K562 (cell line): ENCODE measurements around the gene ZNF319. TPM values are rescaled to one million over a fixed set of nuclear protein-coding genes. Genes with fewer than 3 reads are reported as not detected.

Experiments
- ATAC-seq: fragments of 200-7000 bp; cut with Tn5 transposase; 3 replicates; pipeline ENCODE4 v1.9.1; 2020; ENCODE audit warnings: moderate library complexity
- BruUV-seq: library from RNA; stranded (reverse); fragments of 400-500 nt; replicated peaks from 2 replicates; lab custom pipeline; 2021; lab: Mats Ljungman, UMichigan
- CTCF ChIA-PET: fragments of 300-600 bp; formaldehyde crosslinking; extraction: SDS; loops from one replicate; lab custom pipeline; 2021; ENCODE audit warnings: low intra/inter-chr PET ratio; lab: Yijun Ruan, JAX
- POLR2A ChIA-PET: fragments of 300-600, 350-650 bp; sonication (Branson Sonifier 250); formaldehyde crosslinking; extraction: SDS; loops from one replicate; lab custom pipeline; 2021; ENCODE audit warnings: antibody characterized with exemption, inconsistent platforms; lab: Yijun Ruan, JAX
- DNase-seq, 4 experiments: peaks; one replicate each; pipeline versions ENCODE4 v3.0.0 to v3.0.0-alpha.2; 2011 to 2018; ENCODE audit warnings: low spot score in 3 of 4, mixed read lengths in 3 of 4; ENCODE audit errors: extremely low read depth in 1 of 4
- FAIRE-seq: peaks from 2 replicates; lab custom pipeline; 2011; peaks lifted over from hg19 to GRCh38; lab: Jason Lieb, UNC
- H2AFZ ChIP-seq: 2 replicates; pipeline ENCODE4 v1.6.0; 2011; ENCODE audit warnings: low read depth, low read length, control low read depth, inconsistent platforms
- H3K27ac ChIP-seq: fragments of 200-600 bp; 3 replicates; pipeline ENCODE4 v1.8.0; 2011; ENCODE audit warnings: low read depth, mild to moderate bottlenecking, control low read depth, inconsistent platforms, low read length, moderate library complexity, mixed read lengths; ENCODE audit errors: extremely low read depth
- H3K27me3 ChIP-seq, 2 experiments: fragments of 300-600 bp in 1 of 2; 2 replicates in 1 of 2; 3 replicates in 1 of 2; pipeline versions ENCODE4 v1.6.0 to v1.8.0; 2011; ENCODE audit warnings: inconsistent platforms in 2 of 2, low read length in 2 of 2, mild to moderate bottlenecking in 1 of 2, mixed read lengths in 1 of 2, moderate library complexity in 1 of 2; ENCODE audit not compliant: control insufficient read depth in 2 of 2, insufficient read depth in 2 of 2
- H3K36me3 ChIP-seq: fragments of 300-600 bp; 3 replicates; pipeline ENCODE4 v1.8.0; 2011; ENCODE audit warnings: mild to moderate bottlenecking, low read length, inconsistent platforms; ENCODE audit not compliant: control insufficient read depth, insufficient read depth
- H3K4me1 ChIP-seq, 2 experiments: fragments of 200-600 bp in 1 of 2; replicated peaks in 1 of 2; 2 replicates in 1 of 2; 3 replicates in 1 of 2; pipeline versions ENCODE4 v1.5.1 to v1.8.0; 2011; ENCODE audit warnings: inconsistent platforms in 2 of 2, low read length in 2 of 2, mild to moderate bottlenecking in 1 of 2, mixed read lengths in 1 of 2, moderate library complexity in 1 of 2; ENCODE audit not compliant: control insufficient read depth in 2 of 2, insufficient read depth in 2 of 2
- H3K4me2 ChIP-seq: 2 replicates; pipeline ENCODE4 v1.6.1; 2011; ENCODE audit warnings: low read length, control low read depth, inconsistent platforms, mixed read lengths; ENCODE audit not compliant: insufficient read depth
- H3K4me3 ChIP-seq: fragments of 200-600 bp; sonication (generic), shearing (Covaris generic); 2 replicates; pipeline ENCODE4 v1.5.1; 2016; ENCODE audit warnings: control low read depth, inconsistent platforms
- H3K79me2 ChIP-seq: fragments of 200-600 bp; 3 replicates; pipeline ENCODE4 v1.8.0; 2011; ENCODE audit warnings: low read length, inconsistent platforms; ENCODE audit not compliant: control insufficient read depth, insufficient read depth
- H3K9ac ChIP-seq, 2 experiments: 2 replicates each; pipeline versions ENCODE4 v1.6.0 to v1.6.1; 2011; ENCODE audit warnings: low read depth in 2 of 2, low read length in 2 of 2, control low read depth in 1 of 2, inconsistent platforms in 1 of 2, mild to moderate bottlenecking in 1 of 2, mixed read lengths in 1 of 2; ENCODE audit not compliant: insufficient read depth in 1 of 2
- H3K9me1 ChIP-seq: one replicate; pipeline ENCODE4 v1.6.0; 2011; ENCODE audit warnings: inconsistent platforms, mild to moderate bottlenecking, low read length, moderate library complexity; ENCODE audit not compliant: control insufficient read depth, insufficient read depth
- H3K9me3 ChIP-seq: replicated peaks from 2 replicates; pipeline ENCODE4 v1.5.1; 2011; ENCODE audit warnings: low read depth, low read length, inconsistent platforms; ENCODE audit not compliant: control insufficient read depth, insufficient read depth
- H4K20me1 ChIP-seq: replicated peaks from 2 replicates; pipeline ENCODE4 v1.6.1; 2011; ENCODE audit warnings: low read length, inconsistent platforms, mixed read lengths; ENCODE audit not compliant: control insufficient read depth, insufficient read depth
- CBFB ChIP-seq: sonication (generic); formaldehyde crosslinking; IDR thresholded peaks from 2 replicates; pipeline ENCODE4 v1.4.0; 2020; ENCODE audit warnings: mild to moderate bottlenecking, missing genetic modification reagents
- FOXP1 ChIP-seq: sonication (generic); formaldehyde crosslinking; IDR thresholded peaks from 2 replicates; pipeline ENCODE4 v1.8.0; 2022; ENCODE audit warnings: mild to moderate bottlenecking, missing genetic modification reagents
- MAFF ChIP-seq: IDR thresholded peaks from 2 replicates; pipeline ENCODE4 v1.6.1; 2012; ENCODE audit warnings: low read length, improper control_type of control experiment
- NFXL1 ChIP-seq: fragments of 450-650 bp; formaldehyde crosslinking; IDR thresholded peaks from 2 replicates; pipeline ENCODE4 v1.4.0; 2021; ENCODE audit warnings: mild to moderate bottlenecking
- PRPF4 ChIP-seq: fragments of 200-400 bp; formaldehyde crosslinking; IDR thresholded peaks from one replicate; pipeline ENCODE4 v1.6.1; 2017; ENCODE audit warnings: low read length, low read depth, mild to moderate bottlenecking; ENCODE audit not compliant: insufficient read depth, poor library complexity, severe bottlenecking
- RBM25 ChIP-seq: fragments of 200-400 bp; formaldehyde crosslinking; IDR thresholded peaks from 2 replicates; pipeline ENCODE4 v1.6.1; 2018; ENCODE audit warnings: low read length, low read depth, moderate library complexity; ENCODE audit not compliant: severe bottlenecking
- RCOR1 ChIP-seq, 2 experiments: IDR thresholded peaks; 2 replicates each; pipeline ENCODE4 v1.6.1; 2012; ENCODE audit warnings: low read depth in 2 of 2, low read length in 2 of 2, borderline replicate concordance in 1 of 2, improper control_type of control experiment in 1 of 2
- SRSF3 ChIP-seq: fragments of 200-400 bp; formaldehyde crosslinking; IDR thresholded peaks from 2 replicates; pipeline ENCODE4 v1.6.1; 2016; ENCODE audit warnings: mild to moderate bottlenecking, low read length, moderate library complexity; ENCODE audit not compliant: insufficient read depth
- TAF7 ChIP-seq: fragments of 450-650 bp; IDR thresholded peaks from 2 replicates; pipeline ENCODE4 v1.6.1; 2016; ENCODE audit warnings: missing genetic modification characterization, missing compliant biosample characterization
- ZBTB7A ChIP-seq: IDR thresholded peaks from 2 replicates; pipeline ENCODE4 v1.6.1; 2011; ENCODE audit warnings: low read depth, mild to moderate bottlenecking, low read length, moderate library complexity, borderline replicate concordance; ENCODE audit not compliant: control insufficient read depth
- ZFP30 ChIP-seq: fragments of 250-450 bp; sonication (Bioruptor Pico); IDR thresholded peaks from 2 replicates; pipeline ENCODE4 v1.8.0; 2022; ENCODE audit warnings: moderate library complexity, mild to moderate bottlenecking, inconsistent platforms, borderline replicate concordance
- ZKSCAN1 ChIP-seq: fragments of 150-350 bp; IDR thresholded peaks from 2 replicates; pipeline ENCODE4 v1.6.1; 2016; ENCODE audit warnings: low read depth, low read length
- ZNF785 ChIP-seq: fragments of 250-450 bp; sonication (Bioruptor Pico); IDR thresholded peaks from 2 replicates; pipeline ENCODE4 v1.4.0; 2020; ENCODE audit warnings: mild to moderate bottlenecking
- WGBS: fragments of 100-300 bp; shearing (Covaris generic); methylation state at CpG from one replicate; pipeline ENCODE4 v1.1.6; 2016; ENCODE audit warnings: low coverage, mixed read lengths; ENCODE audit not compliant: insufficient coverage; ENCODE audit errors: missing lambda C conversion rate; 5-methylcytosine and 5-hydroxymethylcytosine counted together
- in situ Hi-C: fragments of 300-500 bp; cut with MboI; formaldehyde crosslinking; loops from 4 replicates; pipeline ENCODE4 v1.15.0; 2018; ENCODE audit warnings: inconsistent platforms, mixed read lengths
- intact Hi-C: fragments of 100-400 bp; cut with micrococcal nuclease; formaldehyde crosslinking; loops from 2 replicates; pipeline ENCODE4 v1.14.2; 2022
- polyA plus RNA-seq, 8 experiments: library from polyadenylated mRNA; depleted of rRNA in 4 of 8; stranded (reverse) in 5 of 8; unstranded in 3 of 8; fragments of >200 nt; fragmentation: Nextera tagmentation in 2 of 8; fragmentation: Illumina TruSeq in 1 of 8; extraction: Ambion mirVana in 2 of 8; extraction: Trizol in 1 of 8; gene quantifications; 2 replicates each; pipeline versions ENCODE4 v1.2.1 to v1.2.3, GENCODE V29; 2011 to 2014; ENCODE audit warnings: inconsistent platforms in 1 of 8, missing spikeins in 1 of 8
- total RNA-seq, 7 experiments: library from RNA; depleted of rRNA in 6 of 7; stranded (reverse); fragments of >200 nt in 6 of 7; fragmentation: Illumina TruSeq in 2 of 7; extraction: Trizol in 2 of 7; gene quantifications; 2 replicates each; pipeline versions ENCODE4 v1.2.1 to v1.2.3, GENCODE V29; 2011 to 2021; ENCODE audit warnings: low replicate concordance in 1 of 7
- TF ChIP-seq, protein P1 (sequence below): IDR thresholded peaks from 2 replicates; pipeline ENCODE4 v1.6.1; 2014; ENCODE audit warnings: antibody characterized with exemption
- TF ChIP-seq, protein P2 (sequence below): fragments of 250-450 bp; sonication (Bioruptor Pico); IDR thresholded peaks from 2 replicates; pipeline ENCODE4 v1.8.0; 2022; ENCODE audit warnings: inconsistent platforms
- TF ChIP-seq, protein P3 (sequence below): fragments of 450-650 bp; IDR thresholded peaks from one replicate; pipeline ENCODE4 v1.6.1; 2018; ENCODE audit warnings: mild to moderate bottlenecking, moderate library complexity; ENCODE audit not compliant: partially characterized antibody

The ZNF319 gene
- total and polyA plus RNA-seq, 9 of the 15 experiments (the other 6 are each of a cell fraction or from before 2014, with no cell fraction given): 0.20 to 5.7 (median 1.4) TPM

DNA sequence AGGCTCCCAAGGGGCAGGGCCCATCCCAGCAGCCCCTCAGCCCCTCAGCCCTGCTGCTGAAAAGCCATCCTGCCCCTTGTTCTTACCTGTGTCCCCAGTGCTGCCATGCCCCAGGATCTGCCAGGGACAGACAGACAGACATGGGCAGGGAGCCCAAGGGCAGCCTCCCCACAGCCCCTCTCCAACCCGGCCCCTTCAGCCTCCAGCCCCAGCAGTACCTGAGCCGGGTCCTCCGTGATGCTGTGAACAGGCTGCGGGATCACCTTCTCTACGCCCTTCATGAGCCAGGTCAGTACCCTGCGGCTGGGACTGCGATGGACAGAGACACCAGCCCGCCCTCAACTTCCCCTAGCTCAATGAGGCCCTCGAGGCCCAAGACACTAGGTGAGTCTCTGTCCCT is 37.7 kb downstream of the ZNF319 start:
- Histone ChIP-seq H3K4me1 (peaks cover 0 to 17% of the 10 kb centered on the region in 2 experiments; a peak in 3 of 5 replicates), H3K27ac (no peak overlapping the region), H2AFZ (no peak overlapping the region), H3K36me3 (no peaks in the 10 kb centered on the region), H3K4me2 (no peak overlapping the region), H4K20me1 (no peaks in the 10 kb centered on the region), H3K9me1 (no peaks in the 10 kb centered on the region), H3K27me3 (no peaks in the 10 kb centered on the region; a peak in 1 of 5 replicates), H3K4me3 (no peak overlapping the region), H3K9ac (0 out of 4 replicates have a peak overlapping the region, but pooled peaks of 1 of the 2 experiments have one; percentile 33), H3K9me3 (no peaks in the 10 kb centered on the region; the same call in 1 of the 2 replicates), H3K79me2 (no peaks in the 10 kb centered on the region)
- no peak for FAIRE-seq
- in situ Hi-C loops: no loop called here
- CTCF ChIA-PET: no interaction called here
- POLR2A ChIA-PET: interaction anchor here (1.0 kb wide), 1 partner anchor 15 kb away, joined by 3 read pairs; no protein-coding TSS in a partner anchor
- no peak for DNase-seq
- intact Hi-C loops: no loop called here
- TF ChIP-seq, protein P1, sequence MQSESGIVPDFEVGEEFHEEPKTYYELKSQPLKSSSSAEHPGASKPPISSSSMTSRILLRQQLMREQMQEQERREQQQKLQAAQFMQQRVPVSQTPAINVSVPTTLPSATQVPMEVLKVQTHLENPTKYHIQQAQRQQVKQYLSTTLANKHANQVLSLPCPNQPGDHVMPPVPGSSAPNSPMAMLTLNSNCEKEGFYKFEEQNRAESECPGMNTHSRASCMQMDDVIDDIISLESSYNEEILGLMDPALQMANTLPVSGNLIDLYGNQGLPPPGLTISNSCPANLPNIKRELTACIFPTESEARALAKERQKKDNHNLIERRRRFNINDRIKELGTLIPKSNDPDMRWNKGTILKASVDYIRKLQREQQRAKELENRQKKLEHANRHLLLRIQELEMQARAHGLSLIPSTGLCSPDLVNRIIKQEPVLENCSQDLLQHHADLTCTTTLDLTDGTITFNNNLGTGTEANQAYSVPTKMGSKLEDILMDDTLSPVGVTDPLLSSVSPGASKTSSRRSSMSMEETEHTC: no peak
- TF ChIP-seq, protein P2, sequence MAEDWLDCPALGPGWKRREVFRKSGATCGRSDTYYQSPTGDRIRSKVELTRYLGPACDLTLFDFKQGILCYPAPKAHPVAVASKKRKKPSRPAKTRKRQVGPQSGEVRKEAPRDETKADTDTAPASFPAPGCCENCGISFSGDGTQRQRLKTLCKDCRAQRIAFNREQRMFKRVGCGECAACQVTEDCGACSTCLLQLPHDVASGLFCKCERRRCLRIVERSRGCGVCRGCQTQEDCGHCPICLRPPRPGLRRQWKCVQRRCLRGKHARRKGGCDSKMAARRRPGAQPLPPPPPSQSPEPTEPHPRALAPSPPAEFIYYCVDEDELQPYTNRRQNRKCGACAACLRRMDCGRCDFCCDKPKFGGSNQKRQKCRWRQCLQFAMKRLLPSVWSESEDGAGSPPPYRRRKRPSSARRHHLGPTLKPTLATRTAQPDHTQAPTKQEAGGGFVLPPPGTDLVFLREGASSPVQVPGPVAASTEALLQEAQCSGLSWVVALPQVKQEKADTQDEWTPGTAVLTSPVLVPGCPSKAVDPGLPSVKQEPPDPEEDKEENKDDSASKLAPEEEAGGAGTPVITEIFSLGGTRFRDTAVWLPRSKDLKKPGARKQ (CRISPR knock-in tag): no peak
- TF ChIP-seq FOXP1 (CRISPR knock-in tag) (no peak), PRPF4 (no peak), ZKSCAN1 (no peak), NFXL1 (no peak), SRSF3 (no peak), ZFP30 (CRISPR knock-in tag) (no peak), MAFF (no peak), RBM25 (no peak), RCOR1 (IDR thresholded peaks at IDR 0.05; ENCODE audit: borderline replicate concordance in 1 of 2, low read depth in 2 of 2, low read length in 2 of 2) (no peak), CBFB (CRISPR knock-in tag) (no peak), TAF7 (tag) (no peak), ZBTB7A (no peak), ZNF785 (CRISPR knock-in tag) (no peak)
- TF ChIP-seq, protein P3, sequence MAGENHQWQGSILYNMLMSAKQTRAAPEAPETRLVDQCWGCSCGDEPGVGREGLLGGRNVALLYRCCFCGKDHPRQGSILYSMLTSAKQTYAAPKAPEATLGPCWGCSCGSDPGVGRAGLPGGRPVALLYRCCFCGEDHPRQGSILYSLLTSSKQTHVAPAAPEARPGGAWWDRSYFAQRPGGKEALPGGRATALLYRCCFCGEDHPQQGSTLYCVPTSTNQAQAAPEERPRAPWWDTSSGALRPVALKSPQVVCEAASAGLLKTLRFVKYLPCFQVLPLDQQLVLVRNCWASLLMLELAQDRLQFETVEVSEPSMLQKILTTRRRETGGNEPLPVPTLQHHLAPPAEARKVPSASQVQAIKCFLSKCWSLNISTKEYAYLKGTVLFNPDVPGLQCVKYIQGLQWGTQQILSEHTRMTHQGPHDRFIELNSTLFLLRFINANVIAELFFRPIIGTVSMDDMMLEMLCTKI: no peak
- BruUV-seq: no TSS peak
- ATAC-seq: no peak
- 17% methylated on average over 9 of the region's 9 CpGs for WGBS
